Mesenchymal stem cell (in vitro differentiated cells and primary cell): ENCODE data around the gene METTL17.
A peak's percentile ranks its signal among the peaks of the same experiment; 100 is the strongest.

ENCODE experiments used
- DNase-seq: peaks from one replicate; pipeline ENCODE4 v3.0.0-alpha.2; 2013
- H2AFZ ChIP-seq: one replicate; pipeline ENCODE4 v1.6.1; 2013; ENCODE audit warnings: low read depth, mild to moderate bottlenecking, control low read depth, inconsistent platforms, low read length, moderate library complexity
- H2AK5ac ChIP-seq: 2 replicates; pipeline ENCODE4 v1.6.1; 2013; ENCODE audit warnings: low read length, moderate library complexity, mild to moderate bottlenecking, inconsistent platforms; ENCODE audit not compliant: severe bottlenecking
- H2BK120ac ChIP-seq: one replicate; pipeline ENCODE4 v1.6.1; 2013; ENCODE audit warnings: low read depth, mild to moderate bottlenecking, inconsistent platforms, low read length, moderate library complexity
- H2BK12ac ChIP-seq, 2 experiments: one replicate each; pipeline ENCODE4 v1.6.1; 2013; ENCODE audit warnings: inconsistent platforms in 2 of 2, low read length in 2 of 2, mild to moderate bottlenecking in 2 of 2, moderate library complexity in 2 of 2, control low read depth in 1 of 2
- H2BK15ac ChIP-seq: one replicate; pipeline ENCODE4 v1.6.1; 2013; ENCODE audit warnings: mild to moderate bottlenecking, low read depth, inconsistent platforms; ENCODE audit not compliant: poor library complexity, severe bottlenecking
- H2BK5ac ChIP-seq: 2 replicates; pipeline ENCODE4 v1.6.1; 2013; ENCODE audit warnings: low read depth, mild to moderate bottlenecking, low read length, control low read depth, inconsistent platforms; ENCODE audit not compliant: poor library complexity, severe bottlenecking
- H3K14ac ChIP-seq, 2 experiments: one replicate each; pipeline ENCODE4 v1.6.1; 2013; ENCODE audit warnings: inconsistent platforms in 2 of 2, low read length in 2 of 2, control low read depth in 1 of 2, mild to moderate bottlenecking in 1 of 2, moderate library complexity in 1 of 2
- H3K18ac ChIP-seq, 2 experiments: one replicate each; pipeline ENCODE4 v1.6.1; 2013; ENCODE audit warnings: inconsistent platforms in 2 of 2, low read length in 2 of 2, control low read depth in 1 of 2, low read depth in 1 of 2, mild to moderate bottlenecking in 1 of 2
- H3K23ac ChIP-seq, 2 experiments: one replicate each; pipeline ENCODE4 v1.6.1; 2013; ENCODE audit warnings: inconsistent platforms in 2 of 2, low read length in 2 of 2, mild to moderate bottlenecking in 2 of 2, moderate library complexity in 2 of 2, control low read depth in 1 of 2
- H3K27ac ChIP-seq: 2 replicates; pipeline ENCODE4 v1.5.1; 2013; ENCODE audit warnings: mild to moderate bottlenecking, moderate library complexity, low read length, control low read depth, inconsistent platforms; ENCODE audit not compliant: poor library complexity, severe bottlenecking
- H3K27me3 ChIP-seq, 2 experiments: 2 replicates each; pipeline versions ENCODE4 v1.6.1 to v1.7.0; 2013; ENCODE audit warnings: low read length in 2 of 2, mild to moderate bottlenecking in 2 of 2, moderate library complexity in 2 of 2, control low read depth in 1 of 2, inconsistent platforms in 1 of 2; ENCODE audit not compliant: control insufficient read depth in 1 of 2, insufficient read depth in 1 of 2
- H3K36me3 ChIP-seq, 2 experiments: 2 replicates each; pipeline versions ENCODE4 v1.6.1 to v1.7.0; 2013; ENCODE audit warnings: low read length in 2 of 2, control low read depth in 1 of 2, inconsistent platforms in 1 of 2, low read depth in 1 of 2, mild to moderate bottlenecking in 1 of 2; ENCODE audit not compliant: insufficient read depth in 2 of 2, control insufficient read depth in 1 of 2
- H3K4ac ChIP-seq, 2 experiments: one replicate each; pipeline ENCODE4 v1.6.1; 2013; ENCODE audit warnings: inconsistent platforms in 2 of 2, low read length in 2 of 2, mild to moderate bottlenecking in 2 of 2, moderate library complexity in 2 of 2, control low read depth in 1 of 2, low read depth in 1 of 2
- H3K4me1 ChIP-seq: 2 replicates; pipeline ENCODE4 v1.6.1; 2013; ENCODE audit warnings: low read depth, low read length, control low read depth; ENCODE audit not compliant: control insufficient read depth, insufficient read depth
- H3K4me2 ChIP-seq: 2 replicates; pipeline ENCODE4 v1.6.1; 2013; ENCODE audit warnings: low read length, mild to moderate bottlenecking, inconsistent platforms; ENCODE audit not compliant: poor library complexity, severe bottlenecking
- H3K4me3 ChIP-seq, 2 experiments: 2 replicates each; pipeline versions ENCODE4 v1.5.1 to v1.7.0; 2013; ENCODE audit warnings: low read length in 2 of 2, mild to moderate bottlenecking in 2 of 2, control low read depth in 1 of 2, low read depth in 1 of 2; ENCODE audit not compliant: insufficient read depth in 1 of 2
- H3K79me1 ChIP-seq: replicated peaks from 2 replicates; pipeline ENCODE4 v1.6.1; 2013; ENCODE audit warnings: mild to moderate bottlenecking, control low read depth, low read length, inconsistent platforms; ENCODE audit not compliant: poor library complexity, severe bottlenecking
- H3K9ac ChIP-seq: 2 replicates; pipeline ENCODE4 v1.7.0; 2013; ENCODE audit warnings: mild to moderate bottlenecking, low read length, moderate library complexity
- H3K9me3 ChIP-seq: 2 replicates; pipeline ENCODE4 v1.7.0; 2013; ENCODE audit warnings: mild to moderate bottlenecking, low read length; ENCODE audit not compliant: control insufficient read depth
- H4K8ac ChIP-seq: one replicate; pipeline ENCODE4 v1.6.1; 2013; ENCODE audit warnings: inconsistent platforms, mild to moderate bottlenecking, low read length, moderate library complexity
- H4K91ac ChIP-seq: one replicate; pipeline ENCODE4 v1.6.1; 2013; ENCODE audit warnings: mild to moderate bottlenecking, low read length, inconsistent platforms
- WGBS: methylation state at CpG from one replicate; pipeline ENCODE4 v1.1.7; 2013; ENCODE audit warnings: mixed read lengths; 5-methylcytosine and 5-hydroxymethylcytosine counted together

METTL17 gene

DNA sequence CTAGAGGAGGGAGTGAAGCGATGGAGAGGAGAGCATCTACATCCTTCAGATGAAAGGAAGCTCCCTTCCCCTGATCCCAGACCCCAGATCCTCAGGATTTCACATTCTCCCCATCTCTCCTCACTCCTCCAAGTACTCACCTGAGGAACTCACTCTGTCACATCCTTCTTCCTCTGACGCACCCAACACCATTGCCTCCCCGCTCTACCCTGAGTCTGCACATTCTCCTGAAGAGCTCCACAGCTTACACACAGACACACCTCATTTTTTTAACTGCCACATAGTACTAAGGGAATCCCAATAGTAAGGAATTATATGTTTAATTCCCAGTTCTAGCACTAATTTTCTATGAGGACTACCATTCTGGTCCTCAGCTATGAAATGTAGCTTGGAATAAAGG is 16.3 kb upstream of the METTL17 start:
- Histone ChIP-seq H3K14ac (no peak overlapping the region), H4K8ac (no peak overlapping the region), H2AFZ (no peak overlapping the region), H3K4me1 (peaks cover 11% of the 10 kb centered on the region), H3K4me3 (no peak overlapping the region), H4K91ac (no peak overlapping the region), H3K9me3 (no peaks in the 10 kb centered on the region), H3K9ac (no peak overlapping the region), H3K23ac (no peak overlapping the region), H3K36me3 (no peaks in the 10 kb centered on the region), H3K4ac (no peak overlapping the region), H2BK12ac (peak overlapping the region in 1 of 2 experiments; percentile 51), H2BK15ac (no peak overlapping the region), H3K18ac (no peak overlapping the region), H3K79me1 (no peaks in the 10 kb centered on the region), H2BK5ac (no peak overlapping the region), H3K4me2 (no peak overlapping the region), H3K27ac (no peak overlapping the region), H2AK5ac (peak overlapping the region; percentile 61), H2BK120ac (no peak overlapping the region), H3K27me3 (peaks cover 0 to under 1% of the 10 kb centered on the region in 2 experiments)
- 89% methylated on average over 3 of the region's 3 CpGs for WGBS
- DNase-seq = no peak

DNA sequence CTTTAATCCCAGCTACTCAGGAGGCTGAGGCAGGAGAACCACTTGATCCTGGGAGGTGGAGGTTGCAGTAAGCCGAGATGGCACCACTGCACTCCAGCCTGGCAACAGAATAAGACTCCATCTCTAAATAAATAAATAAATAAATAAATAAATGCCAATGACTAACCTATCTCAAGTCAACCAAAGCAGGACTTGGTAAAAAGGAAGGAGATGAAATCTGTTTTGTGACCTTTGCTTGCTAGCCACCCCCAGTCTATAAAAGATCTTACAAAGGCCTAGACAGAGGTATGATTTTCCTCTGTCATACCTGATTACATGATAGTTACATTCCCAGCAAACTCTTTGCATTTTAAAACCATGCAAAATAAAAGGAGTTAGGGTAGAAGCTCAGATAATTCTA is 13.5 kb upstream of the METTL17 start:
- Histone ChIP-seq H3K9me3 (no peaks in the 10 kb centered on the region), H4K91ac (no peak overlapping the region), H2AFZ (no peak overlapping the region), H3K18ac (no peak overlapping the region), H3K4me2 (no peak overlapping the region), H3K23ac (no peak overlapping the region), H3K4me3 (no peak overlapping the region), H3K27ac (no peak overlapping the region), H3K4me1 (peaks cover 9% of the 10 kb centered on the region), H2BK15ac (no peak overlapping the region), H3K27me3 (no peaks in the 10 kb centered on the region), H3K36me3 (no peaks in the 10 kb centered on the region), H3K14ac (no peak overlapping the region), H2BK12ac (no peak overlapping the region), H2BK5ac (no peak overlapping the region), H3K9ac (no peak overlapping the region), H2AK5ac (no peak overlapping the region), H2BK120ac (no peak overlapping the region), H4K8ac (no peak overlapping the region), H3K4ac (no peak overlapping the region), H3K79me1 (no peaks in the 10 kb centered on the region)
- WGBS = 100% methylated on average over 1 of the region's 1 CpG
- no peak for DNase-seq

DNA sequence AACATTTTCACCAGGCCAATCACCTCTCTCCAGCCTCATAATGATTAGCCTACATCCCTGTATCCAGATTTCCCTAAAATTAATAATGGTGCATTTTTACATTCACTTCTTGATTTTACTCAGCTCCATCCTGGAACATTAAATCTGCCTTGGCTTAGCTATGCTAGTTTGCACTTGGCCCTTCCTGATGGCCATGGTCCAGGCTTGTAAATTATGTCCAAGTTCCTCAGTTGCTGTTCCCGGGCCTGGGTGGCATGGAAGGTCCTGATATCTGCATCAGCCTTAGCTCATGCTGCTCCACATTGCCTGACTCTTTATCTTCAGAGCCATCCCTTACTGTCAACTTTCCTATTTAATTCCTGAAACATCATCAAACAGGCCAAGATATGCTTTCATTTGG is 11.1 kb upstream of the METTL17 start:
- Histone ChIP-seq H3K4ac (no peak overlapping the region), H3K14ac (no peak overlapping the region), H2AK5ac (no peak overlapping the region), H2BK12ac (no peak overlapping the region), H3K9me3 (no peaks in the 10 kb centered on the region), H2BK15ac (no peak overlapping the region), H3K4me1 (peaks cover 5% of the 10 kb centered on the region), H3K9ac (no peak overlapping the region), H3K23ac (no peak overlapping the region), H3K27me3 (peaks cover 0 to 2% of the 10 kb centered on the region in 2 experiments), H3K18ac (no peak overlapping the region), H4K91ac (no peak overlapping the region), H4K8ac (no peak overlapping the region), H2AFZ (no peak overlapping the region), H3K79me1 (no peaks in the 10 kb centered on the region), H2BK120ac (no peak overlapping the region), H2BK5ac (no peak overlapping the region), H3K4me2 (no peak overlapping the region), H3K36me3 (no peaks in the 10 kb centered on the region), H3K27ac (no peak overlapping the region), H3K4me3 (no peak overlapping the region)
- WGBS = 90% methylated on average over 1 of the region's 1 CpG
- no peak for DNase-seq

DNA sequence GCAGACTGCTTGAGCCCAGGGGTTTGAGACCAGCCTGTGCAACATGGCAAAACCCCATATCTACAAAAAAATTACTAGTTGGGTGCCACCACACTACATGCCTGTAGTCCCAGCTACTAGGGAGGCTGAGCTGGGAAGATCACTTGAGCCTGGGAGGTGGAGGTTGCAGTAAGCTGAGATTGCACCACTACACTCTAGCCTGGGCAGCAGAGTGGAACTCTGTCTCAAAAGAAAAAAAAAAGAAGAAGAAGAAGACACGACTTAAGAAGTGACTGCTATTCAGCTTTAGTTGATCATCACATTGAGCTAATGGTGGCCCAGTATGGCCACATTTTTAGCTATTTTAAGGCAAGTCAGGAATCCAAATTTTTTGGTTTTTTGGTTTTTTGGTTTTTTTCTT is 8.9 kb upstream of the METTL17 start:
- Histone ChIP-seq H3K18ac (no peak overlapping the region), H3K36me3 (no peaks in the 10 kb centered on the region), H2AFZ (no peak overlapping the region), H3K4ac (no peak overlapping the region), H3K4me3 (no peak overlapping the region), H2BK120ac (no peak overlapping the region), H3K14ac (no peak overlapping the region), H3K4me2 (no peak overlapping the region), H2BK12ac (no peak overlapping the region), H3K23ac (no peak overlapping the region), H3K4me1 (peaks cover 1% of the 10 kb centered on the region), H2AK5ac (no peak overlapping the region), H2BK15ac (no peak overlapping the region), H2BK5ac (no peak overlapping the region), H3K27me3 (peaks cover 0 to 2% of the 10 kb centered on the region in 2 experiments), H3K9ac (no peak overlapping the region), H3K9me3 (no peaks in the 10 kb centered on the region), H3K27ac (no peak overlapping the region), H4K91ac (no peak overlapping the region), H4K8ac (no peak overlapping the region), H3K79me1 (no peaks in the 10 kb centered on the region)
- DNase-seq = no peak
- 97% methylated on average over 1 of the region's 1 CpG for WGBS
